RCC 7860 (cell line): ENCODE results near the gene KCNJ12.
"Not testable (repeated sequence)": the region's sequence is repeated elsewhere in the genome, so short reads cannot be mapped to it uniquely, and the experiment has no call there.

Source experiments
- DNase-seq: peaks from one replicate; pipeline ENCODE4 v3.0.0-alpha.2; 2015; ENCODE audit warnings: low spot score
- FAIRE-seq: peaks from 2 replicates; lab custom pipeline; 2012; peaks lifted over from hg19 to GRCh38; lab: Jason Lieb, UNC

The KCNJ12 gene

DNA sequence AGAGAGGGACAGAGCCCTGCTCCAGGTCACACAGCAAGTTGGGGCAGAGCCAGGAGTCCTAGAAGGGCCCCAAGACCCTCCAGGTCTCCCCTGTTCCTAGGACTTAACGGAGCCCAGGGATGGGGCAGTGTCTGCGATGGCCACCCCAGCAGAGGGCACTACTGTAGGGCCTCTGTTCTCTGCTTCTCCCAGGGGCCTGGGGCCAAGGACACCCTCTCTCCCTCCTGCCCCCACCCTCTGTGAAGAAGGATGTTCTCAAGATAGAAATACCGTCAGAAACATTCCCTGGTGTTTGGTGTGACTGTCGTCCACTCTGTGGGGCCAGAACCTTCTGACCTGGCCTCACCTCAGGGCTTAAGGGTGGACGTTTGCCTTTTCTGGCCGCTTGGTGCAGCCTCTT lies 28.4 kb downstream of the KCNJ12 start:
- FAIRE-seq, DNase-seq: not testable (repeated sequence)

DNA sequence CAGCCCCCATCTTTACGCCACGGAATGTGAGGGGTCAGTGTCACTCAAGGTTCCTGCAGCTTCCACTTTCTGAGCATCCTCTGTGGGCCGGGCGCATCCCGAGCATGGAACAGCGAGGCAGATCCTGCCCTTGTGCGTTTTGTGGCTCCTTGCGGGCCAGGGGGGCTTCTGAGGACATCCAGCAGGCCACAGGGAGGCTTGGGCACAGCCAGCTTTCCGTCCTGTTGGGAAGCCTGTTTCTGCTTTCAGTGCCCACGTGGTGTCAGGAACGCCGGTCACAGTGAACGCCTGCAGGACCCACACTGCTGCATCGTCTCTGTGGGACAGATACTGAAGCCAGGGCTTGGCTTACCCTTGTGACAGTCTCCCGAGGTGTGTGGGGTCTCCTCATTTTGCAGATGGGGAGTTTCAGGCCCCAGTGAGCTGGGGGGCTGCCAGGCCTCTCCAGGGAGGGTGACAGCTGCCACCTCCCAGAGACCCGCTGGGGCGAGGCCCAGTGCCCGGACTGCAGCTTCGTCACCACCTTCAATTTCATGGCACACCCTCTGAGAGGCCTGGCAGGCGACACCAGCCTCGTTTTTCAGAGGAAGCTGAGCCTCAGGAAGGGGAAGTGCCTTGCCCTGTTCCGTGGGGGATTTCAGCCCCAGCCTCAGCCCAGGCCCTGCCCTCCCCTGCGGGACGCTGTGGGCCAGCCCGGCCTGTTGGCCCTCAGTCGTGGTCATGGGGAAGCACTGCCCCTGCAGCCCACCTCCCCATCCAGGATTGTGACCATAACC lies 29.0 kb downstream of the KCNJ12 start:
- FAIRE-seq: not testable (repeated sequence)

GRCh38 chr17:21405904-21406400 lies 29.8 kb downstream of the KCNJ12 start:
- not testable (repeated sequence) for FAIRE-seq, DNase-seq

More for the DNA sequence above, 29.0 kb downstream of the KCNJ12 start:
- DNase-seq: not testable (repeated sequence)

- DNase-seq, FAIRE-seq: not testable (repeated sequence)
Measured at GRCh38 chr17:21406616-21407404, 30.7 kb downstream of the KCNJ12 start.

- not testable (repeated sequence) for FAIRE-seq, DNase-seq
Measured at GRCh38 chr17:21407752-21408151, 31.6 kb downstream of the KCNJ12 start.

- FAIRE-seq, DNase-seq: not testable (repeated sequence)
Measured at GRCh38 chr17:21408224-21408623, 32.1 kb downstream of the KCNJ12 start.

DNA sequence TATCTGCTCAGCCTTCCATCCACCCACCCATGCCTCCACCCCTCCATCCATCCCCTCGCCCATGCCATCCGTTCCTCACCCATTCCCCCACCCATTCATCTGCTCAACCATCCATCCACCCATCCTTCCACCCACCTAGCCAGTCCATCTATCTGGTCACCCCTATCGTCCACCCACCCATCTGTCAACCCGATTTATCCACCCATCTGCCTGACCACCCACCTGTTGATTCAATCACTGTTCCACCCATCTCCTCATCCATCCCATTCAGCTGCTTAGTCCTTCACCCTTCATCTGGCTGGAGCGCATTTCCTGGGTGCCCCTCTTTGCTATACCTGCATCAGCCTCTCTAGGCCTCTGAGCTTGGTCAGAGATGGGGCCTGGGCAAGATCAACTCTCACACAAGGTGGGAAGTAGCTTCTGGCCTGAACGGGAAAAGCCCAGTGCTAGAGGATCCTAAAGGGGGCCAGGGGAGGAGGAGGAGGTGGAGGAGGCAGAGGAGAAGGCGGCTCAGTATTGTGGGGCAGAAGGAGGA lies 32.7 kb downstream of the KCNJ12 start:
- DNase-seq, FAIRE-seq: not testable (repeated sequence)

GRCh38 chr17:21409388-21409787 lies 33.2 kb downstream of the KCNJ12 start:
- not testable (repeated sequence) for DNase-seq, FAIRE-seq

DNA sequence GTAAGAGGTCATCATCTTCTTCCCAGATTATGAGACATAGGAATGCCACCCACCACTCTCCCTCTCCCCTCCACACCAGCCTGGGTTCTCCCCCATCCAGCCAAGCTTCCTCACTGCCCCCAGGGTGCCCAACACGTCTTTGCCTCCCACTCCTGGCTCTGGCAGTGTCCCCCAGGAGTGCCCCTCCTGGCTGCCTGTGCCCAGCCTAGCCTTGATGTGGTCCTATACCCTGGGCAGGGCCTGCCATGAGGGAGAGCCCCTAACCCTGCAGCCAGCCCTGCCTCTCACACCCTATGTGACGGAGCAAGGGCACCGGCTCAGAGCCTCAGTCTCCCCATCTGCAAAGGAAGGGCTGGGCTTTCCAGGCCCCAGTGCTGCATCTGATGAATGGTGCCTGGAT lies 33.8 kb downstream of the KCNJ12 start:
- not testable (repeated sequence) for DNase-seq, FAIRE-seq

- DNase-seq, FAIRE-seq: not testable (repeated sequence)
Measured at GRCh38 chr17:21410371-21410770, 34.2 kb downstream of the KCNJ12 start.

DNA sequence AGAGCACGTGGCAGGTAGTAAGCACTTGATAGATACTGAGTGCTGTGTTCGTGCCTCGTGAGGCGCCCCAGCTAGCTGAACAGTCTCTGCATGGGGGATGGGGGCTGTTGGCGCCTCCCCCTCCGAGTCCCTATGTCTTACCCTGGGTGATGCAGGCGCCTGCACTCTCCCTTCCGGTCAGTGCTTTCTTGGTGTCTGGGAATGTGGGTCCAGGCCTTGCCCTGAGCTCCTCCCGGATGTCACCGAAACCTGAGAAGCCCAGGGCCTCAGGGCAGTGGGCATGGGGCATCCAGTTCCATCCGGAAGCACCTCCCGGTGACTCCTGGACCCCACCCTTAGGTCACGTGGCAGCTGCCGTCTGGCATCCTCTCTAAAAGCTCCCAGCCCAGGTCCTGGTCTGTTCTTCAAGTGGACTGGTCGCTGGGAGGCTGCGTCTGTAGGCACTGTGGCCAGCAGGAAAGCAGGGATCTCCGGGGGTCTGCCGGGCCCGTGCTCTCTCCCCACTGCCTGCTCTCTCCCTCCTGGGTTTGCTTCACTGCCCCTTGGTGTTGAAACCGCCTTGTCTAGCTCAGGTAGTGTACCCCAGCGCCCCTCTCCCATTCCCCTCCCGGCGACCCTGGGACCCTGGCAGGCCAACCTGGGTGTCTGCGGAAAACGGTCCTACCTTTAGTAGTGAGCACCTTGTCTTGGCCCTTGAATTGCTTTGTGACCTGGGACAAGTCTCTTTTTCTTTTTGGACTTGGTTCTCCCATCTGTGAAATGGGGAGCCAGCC lies 34.9 kb downstream of the KCNJ12 start:
- FAIRE-seq, DNase-seq: not testable (repeated sequence)

DNA sequence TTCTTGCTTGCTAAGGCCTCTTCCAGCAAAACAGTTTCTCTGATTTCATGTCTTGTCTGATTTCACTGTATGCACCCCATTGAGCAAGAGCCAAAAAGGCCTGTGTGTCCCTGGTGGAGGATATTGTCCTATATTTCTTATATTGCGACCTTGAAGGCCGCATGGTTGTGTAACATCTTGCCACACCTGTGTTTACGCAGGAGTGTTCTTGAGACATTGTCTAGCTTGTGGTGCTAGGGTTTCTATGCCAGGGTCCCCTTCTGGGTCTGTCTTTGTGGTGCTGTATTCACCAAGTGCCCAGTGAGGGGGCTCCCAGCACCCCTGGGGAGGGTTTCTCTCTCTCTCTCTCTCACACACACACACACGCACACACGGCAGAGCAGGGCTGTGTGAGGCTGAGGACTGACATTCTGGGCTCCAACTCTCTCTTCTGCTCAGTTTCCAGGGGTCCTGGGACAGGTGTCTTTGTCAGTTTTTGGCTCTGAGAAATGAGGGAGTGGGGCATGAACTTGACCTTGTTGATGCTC lies 35.6 kb downstream of the KCNJ12 start:
- FAIRE-seq, DNase-seq: not testable (repeated sequence)

DNA sequence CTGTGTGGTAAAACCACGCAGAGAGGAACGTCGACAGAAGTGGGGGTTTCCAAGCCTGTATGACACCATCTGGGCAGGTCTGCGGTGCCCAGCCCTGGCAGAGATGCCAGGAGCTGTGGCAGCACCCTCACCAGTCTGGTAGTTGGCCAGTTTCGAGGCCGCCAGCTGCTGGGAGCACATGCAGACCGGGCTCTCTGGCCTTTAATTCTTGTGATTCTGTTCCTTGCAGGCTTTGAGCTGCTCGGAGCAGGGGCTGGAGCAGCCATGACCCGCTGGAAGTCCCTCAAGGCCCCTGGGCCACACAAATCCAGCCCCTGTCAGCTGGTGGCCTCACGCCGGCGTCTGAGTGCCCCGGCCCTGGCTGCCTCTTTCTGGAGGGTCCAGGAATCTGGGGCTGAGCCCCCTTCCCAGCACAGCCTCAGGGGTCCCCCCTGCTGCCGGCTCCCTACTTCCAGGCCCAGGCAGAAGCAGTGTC lies 36.1 kb downstream of the KCNJ12 start:
- not testable (repeated sequence) for FAIRE-seq, DNase-seq

GRCh38 chr17:21413570-21414279 lies 37.6 kb downstream of the KCNJ12 start:
- not testable (repeated sequence) for FAIRE-seq, DNase-seq

- not testable (repeated sequence) for FAIRE-seq, DNase-seq
Measured at GRCh38 chr17:21414616-21415015, 38.5 kb downstream of the KCNJ12 start.

GRCh38 chr17:21415166-21415990 lies 39.2 kb downstream of the KCNJ12 start:
- DNase-seq, FAIRE-seq: not testable (repeated sequence)

DNA sequence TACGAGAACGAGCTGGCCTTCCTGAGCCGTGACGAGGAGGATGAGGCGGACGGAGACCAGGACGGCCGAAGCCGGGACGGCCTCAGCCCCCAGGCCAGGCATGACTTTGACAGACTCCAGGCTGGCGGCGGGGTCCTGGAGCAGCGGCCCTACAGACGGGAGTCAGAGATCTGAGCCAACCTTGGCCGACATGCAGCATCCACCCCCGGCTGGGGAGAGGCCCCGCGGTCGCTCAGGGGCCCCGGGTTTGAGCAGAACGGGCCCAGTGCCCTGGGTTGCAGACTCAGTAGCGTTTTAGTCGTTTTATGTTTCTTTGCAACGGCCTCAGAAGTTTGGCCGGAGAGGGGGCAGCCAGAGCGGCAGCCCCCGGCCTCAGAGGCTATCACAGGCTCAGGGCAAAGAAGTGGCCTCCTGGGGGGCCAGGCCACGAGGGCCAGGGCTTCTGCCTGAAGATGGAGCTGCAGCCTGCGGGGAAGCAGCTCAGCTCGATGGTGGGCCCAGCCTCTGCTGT lies 40.4 kb downstream of the KCNJ12 start:
- DNase-seq, FAIRE-seq: not testable (repeated sequence)

DNA sequence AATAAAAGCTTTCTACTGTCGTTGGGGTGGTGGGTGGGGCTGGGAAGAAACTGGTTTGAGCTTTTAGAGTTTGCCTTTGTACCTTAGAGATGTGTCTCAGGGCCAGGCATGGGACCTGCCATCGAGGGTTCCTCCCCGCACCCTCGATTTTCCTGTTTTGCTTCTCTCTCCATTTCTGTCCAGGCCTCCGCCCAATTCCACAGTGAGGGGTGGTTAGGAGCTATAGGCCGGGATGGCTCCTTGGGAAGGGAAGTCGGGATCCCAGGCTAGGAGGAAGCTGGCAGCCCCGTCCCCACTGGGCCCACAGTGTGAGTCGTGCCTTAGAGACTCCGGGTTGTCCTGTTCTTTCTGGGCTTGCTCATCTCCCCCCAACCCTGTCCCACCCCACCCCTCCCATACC lies 41.2 kb downstream of the KCNJ12 start:
- not testable (repeated sequence) for FAIRE-seq, DNase-seq
